H9 (cell line): ENCODE measurements around the gene UBAC2. TPM values are rescaled to one million over a fixed set of nuclear protein-coding genes. Genes with fewer than 3 reads are reported as not detected.

Experiments used
- DNase-seq: peaks from one replicate; pipeline ENCODE4 v3.0.0-alpha.2; 2017
- H2AFZ ChIP-seq: one replicate; pipeline ENCODE4 v1.6.1; 2013; ENCODE audit warnings: mild to moderate bottlenecking, low read length, control low read depth, moderate library complexity
- H2AK5ac ChIP-seq: 2 replicates; pipeline ENCODE4 v1.6.1; 2013; ENCODE audit warnings: low read length, control low read depth, mixed read lengths; ENCODE audit not compliant: insufficient read length
- H2BK120ac ChIP-seq: one replicate; pipeline ENCODE4 v1.6.1; 2013; ENCODE audit warnings: low read depth, mild to moderate bottlenecking, low read length, control low read depth, inconsistent platforms; ENCODE audit not compliant: poor library complexity, severe bottlenecking
- H2BK12ac ChIP-seq: 2 replicates; pipeline ENCODE4 v1.6.1; 2013; ENCODE audit warnings: low read length, control low read depth, mixed read lengths, low read depth; ENCODE audit not compliant: insufficient read length
- H2BK15ac ChIP-seq: 2 replicates; pipeline ENCODE4 v1.6.1; 2013; ENCODE audit warnings: low read depth, low read length, control low read depth
- H2BK20ac ChIP-seq: one replicate; pipeline ENCODE4 v1.6.1; 2013; ENCODE audit warnings: low read depth, mild to moderate bottlenecking, low read length, control low read depth, inconsistent platforms; ENCODE audit not compliant: poor library complexity, severe bottlenecking
- H2BK5ac ChIP-seq: 2 replicates; pipeline ENCODE4 v1.6.1; 2013; ENCODE audit warnings: low read length, control low read depth, mixed read lengths; ENCODE audit not compliant: insufficient read length
- H3K14ac ChIP-seq: 2 replicates; pipeline ENCODE4 v1.6.1; 2013; ENCODE audit warnings: low read length, control low read depth; ENCODE audit not compliant: insufficient read depth
- H3K18ac ChIP-seq: 2 replicates; pipeline ENCODE4 v1.6.1; 2013; ENCODE audit warnings: low read depth, mild to moderate bottlenecking, mixed read lengths, low read length, control low read depth; ENCODE audit not compliant: insufficient read length
- H3K23ac ChIP-seq: 2 replicates; pipeline ENCODE4 v1.6.1; 2013; ENCODE audit warnings: low read length, control low read depth, mixed read lengths, low read depth; ENCODE audit not compliant: insufficient read length
- H3K23me2 ChIP-seq: 2 replicates; pipeline ENCODE4 v1.6.1; 2013; ENCODE audit warnings: low read depth, mild to moderate bottlenecking, mixed read lengths, low read length, control low read depth; ENCODE audit not compliant: insufficient read length, poor library complexity, severe bottlenecking
- H3K27ac ChIP-seq: 2 replicates; pipeline ENCODE4 v1.5.1; 2013; ENCODE audit warnings: low read length, control low read depth, mixed read lengths, low read depth; ENCODE audit not compliant: insufficient read length
- H3K27me3 ChIP-seq: 2 replicates; pipeline ENCODE4 v1.6.1; 2013; ENCODE audit warnings: low read length, control low read depth, inconsistent platforms; ENCODE audit not compliant: insufficient read depth
- H3K4ac ChIP-seq: 2 replicates; pipeline ENCODE4 v1.6.1; 2013; ENCODE audit warnings: low read depth, mild to moderate bottlenecking, control low read depth, inconsistent platforms, low read length, moderate library complexity
- H3K4me1 ChIP-seq: 2 replicates; pipeline ENCODE4 v1.6.1; 2013; ENCODE audit warnings: low read length, control low read depth, inconsistent platforms; ENCODE audit not compliant: insufficient read depth
- H3K4me2 ChIP-seq: 2 replicates; pipeline ENCODE4 v1.6.1; 2013; ENCODE audit warnings: low read length, control low read depth, mixed read lengths; ENCODE audit not compliant: insufficient read length, insufficient read depth
- H3K56ac ChIP-seq: 2 replicates; pipeline ENCODE4 v1.6.1; 2013; ENCODE audit warnings: low read depth, mild to moderate bottlenecking, mixed read lengths, low read length, control low read depth; ENCODE audit not compliant: insufficient read length
- H3K79me1 ChIP-seq: 2 replicates; pipeline ENCODE4 v1.6.1; 2013; ENCODE audit warnings: low read depth, mild to moderate bottlenecking, moderate library complexity, low read length, control low read depth, inconsistent platforms; ENCODE audit not compliant: insufficient read depth, poor library complexity, severe bottlenecking
- H3K79me2 ChIP-seq: 2 replicates; pipeline ENCODE4 v1.6.1; 2013; ENCODE audit warnings: low read length, control low read depth, inconsistent platforms; ENCODE audit not compliant: insufficient read depth
- H3K9ac ChIP-seq: 2 replicates; pipeline ENCODE4 v1.6.1; 2013; ENCODE audit warnings: low read length, control low read depth, mixed read lengths; ENCODE audit not compliant: insufficient read length; ENCODE audit errors: extremely low read depth
- H3K9me3 ChIP-seq: one replicate; pipeline ENCODE4 v1.6.1; 2013; ENCODE audit warnings: low read depth, low read length, inconsistent platforms; ENCODE audit not compliant: control insufficient read depth
- H3T11ph ChIP-seq: one replicate; pipeline ENCODE4 v1.6.1; 2013; ENCODE audit warnings: mild to moderate bottlenecking, low read length, control low read depth, inconsistent platforms
- H4K20me1 ChIP-seq: one replicate; pipeline ENCODE4 v1.6.1; 2013; ENCODE audit not compliant: control insufficient read depth, insufficient read length, insufficient read depth
- H4K5ac ChIP-seq: 2 replicates; pipeline ENCODE4 v1.6.1; 2013; ENCODE audit warnings: low read depth, mild to moderate bottlenecking, mixed read lengths, low read length, control low read depth; ENCODE audit not compliant: insufficient read length
- H4K8ac ChIP-seq: replicated peaks from 2 replicates; pipeline ENCODE4 v1.6.1; 2013; ENCODE audit warnings: low read length, control low read depth, mixed read lengths, low read depth; ENCODE audit not compliant: insufficient read length
- H4K91ac ChIP-seq: 2 replicates; pipeline ENCODE4 v1.6.1; 2013; ENCODE audit warnings: low read depth, mild to moderate bottlenecking, moderate library complexity, mixed read lengths, low read length, control low read depth; ENCODE audit not compliant: insufficient read length
- H3K27ac Mint-ChIP-seq, 3 experiments: 2 replicates in 2 of 3; 3 replicates in 1 of 3; pipeline ENCODE4 v1.8.0; 2020 to 2021; ENCODE audit warnings: mixed read lengths in 3 of 3, mild to moderate bottlenecking in 1 of 3, moderate library complexity in 1 of 3
- H3K27me3 Mint-ChIP-seq: 2 replicates; pipeline ENCODE4 v1.8.0; 2021; ENCODE audit warnings: low read depth, mild to moderate bottlenecking, moderate library complexity, mixed read lengths
- H3K36me3 Mint-ChIP-seq, 3 experiments: 2 replicates in 2 of 3; 3 replicates in 1 of 3; pipeline ENCODE4 v1.8.0; 2020 to 2021; ENCODE audit warnings: low read depth in 3 of 3, mixed read lengths in 3 of 3; ENCODE audit not compliant: insufficient read depth in 1 of 3
- H3K4me1 Mint-ChIP-seq, 2 experiments: 2 replicates each; pipeline ENCODE4 v1.8.0; 2020; ENCODE audit warnings: mixed read lengths in 2 of 2
- H3K4me3 Mint-ChIP-seq, 2 experiments: 2 replicates in 1 of 2; 3 replicates in 1 of 2; pipeline ENCODE4 v1.8.0; 2020 to 2021; ENCODE audit warnings: mild to moderate bottlenecking in 2 of 2, mixed read lengths in 2 of 2, moderate library complexity in 1 of 2
- H3K9me3 Mint-ChIP-seq, 2 experiments: 2 replicates in 1 of 2; 3 replicates in 1 of 2; pipeline ENCODE4 v1.8.0; 2020; ENCODE audit warnings: mild to moderate bottlenecking in 2 of 2, mixed read lengths in 2 of 2, moderate library complexity in 1 of 2
- WGBS: extraction: QIAGEN DNeasy Blood & Tissue Kit; methylation state at CpG from one replicate; pipeline ENCODE4 v1.1.7; 2013; ENCODE audit warnings: missing lambda C conversion rate, low lambda C conversion rate, mixed read lengths; ENCODE audit not compliant: insufficient read length; ENCODE audit errors: extremely low coverage; 5-methylcytosine and 5-hydroxymethylcytosine counted together
- total RNA-seq: library from RNA; stranded (reverse); gene quantifications from 2 replicates; pipeline ENCODE4 v1.2.1, GENCODE V29; 2021
- TF ChIP-seq, protein P1 (sequence below): fragments of 200-600 bp; sonication (generic); conservative IDR thresholded peaks from 3 replicates; pipeline ENCODE4 v1.8.0; 2021; ENCODE audit warnings: antibody characterized with exemption, mild to moderate bottlenecking

Gene UBAC2
- total RNA-seq, 1 experiment from 2014 or later = 52.3 TPM

DNA sequence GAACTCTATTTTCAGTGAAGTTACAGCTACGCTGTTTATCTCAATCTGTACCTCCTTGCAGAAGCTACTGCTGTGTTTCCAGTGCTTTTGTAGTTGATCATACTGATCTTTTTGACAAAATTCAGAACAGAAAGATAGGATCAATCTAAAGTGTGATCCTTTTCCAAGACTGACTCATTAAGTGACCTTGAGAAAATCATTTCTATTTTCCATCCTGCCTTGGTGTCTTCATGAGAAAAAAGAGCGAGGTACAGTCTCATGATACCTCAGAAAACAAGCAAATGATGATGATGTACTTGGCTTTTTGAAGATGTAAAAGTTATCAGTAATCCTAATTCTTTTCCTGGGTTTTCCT is 152.6 kb downstream of the UBAC2 start:
- H3K27me3 Mint-ChIP-seq = no peaks in the 10 kb centered on the region

More for the DNA sequence above, 152.6 kb downstream of the UBAC2 start:
- Histone ChIP-seq H3K14ac (no peak overlapping the region), H3K4ac (no peak overlapping the region), H3K9me3 (no peaks in the 10 kb centered on the region), H2BK20ac (no peak overlapping the region), H2BK5ac (no peak overlapping the region), H3K56ac (no peak overlapping the region), H4K91ac (no peak overlapping the region), H3K79me1 (no peaks in the 10 kb centered on the region), H4K8ac (no peak overlapping the region), H2AK5ac (no peak overlapping the region), H3K27ac (no peak overlapping the region), H2AFZ (no peak overlapping the region), H3K23ac (no peak overlapping the region), H4K20me1 (no peaks in the 10 kb centered on the region), H3K23me2 (no peaks in the 10 kb centered on the region), H3K4me1 (no peaks in the 10 kb centered on the region), H3K79me2 (no peaks in the 10 kb centered on the region), H4K5ac (no peak overlapping the region), H3K9ac (no peak overlapping the region), H2BK120ac (no peak overlapping the region), H3K18ac (no peak overlapping the region), H3K27me3 (no peaks in the 10 kb centered on the region), H3K4me2 (no peak overlapping the region), H2BK12ac (no peak overlapping the region), H2BK15ac (no peak overlapping the region), H3T11ph (no peak overlapping the region)
- Mint-ChIP-seq H3K9me3 (no peaks in the 10 kb centered on the region), H3K27ac (no peak overlapping the region), H3K36me3 (peaks cover 6 to 45% (median 31%) of the 10 kb centered on the region in 3 experiments), H3K4me3 (no peak overlapping the region), H3K4me1 (no peaks in the 10 kb centered on the region)
- no peak for DNase-seq
- WGBS = no CpG with 5 or more reads among the region's 2 CpGs
- TF ChIP-seq, protein P1, sequence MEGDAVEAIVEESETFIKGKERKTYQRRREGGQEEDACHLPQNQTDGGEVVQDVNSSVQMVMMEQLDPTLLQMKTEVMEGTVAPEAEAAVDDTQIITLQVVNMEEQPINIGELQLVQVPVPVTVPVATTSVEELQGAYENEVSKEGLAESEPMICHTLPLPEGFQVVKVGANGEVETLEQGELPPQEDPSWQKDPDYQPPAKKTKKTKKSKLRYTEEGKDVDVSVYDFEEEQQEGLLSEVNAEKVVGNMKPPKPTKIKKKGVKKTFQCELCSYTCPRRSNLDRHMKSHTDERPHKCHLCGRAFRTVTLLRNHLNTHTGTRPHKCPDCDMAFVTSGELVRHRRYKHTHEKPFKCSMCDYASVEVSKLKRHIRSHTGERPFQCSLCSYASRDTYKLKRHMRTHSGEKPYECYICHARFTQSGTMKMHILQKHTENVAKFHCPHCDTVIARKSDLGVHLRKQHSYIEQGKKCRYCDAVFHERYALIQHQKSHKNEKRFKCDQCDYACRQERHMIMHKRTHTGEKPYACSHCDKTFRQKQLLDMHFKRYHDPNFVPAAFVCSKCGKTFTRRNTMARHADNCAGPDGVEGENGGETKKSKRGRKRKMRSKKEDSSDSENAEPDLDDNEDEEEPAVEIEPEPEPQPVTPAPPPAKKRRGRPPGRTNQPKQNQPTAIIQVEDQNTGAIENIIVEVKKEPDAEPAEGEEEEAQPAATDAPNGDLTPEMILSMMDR = no peak
